Type B pancreatic cell (in vitro differentiated cells): ENCODE results near the gene ARHGAP15. TPM values are rescaled to one million over a fixed set of nuclear protein-coding genes. Genes with fewer than 3 reads are reported as not detected.

ENCODE experiments used
- DNase-seq: peaks from one replicate; pipeline ENCODE4 v3.0.0; 2021; ENCODE audit warnings: mixed read lengths; ENCODE audit not compliant: unreplicated experiment; ENCODE audit errors: extremely low spot score
- H3K27ac Mint-ChIP-seq: 2 replicates; pipeline ENCODE4 v1.8.0; 2021; ENCODE audit warnings: mild to moderate bottlenecking, mixed read lengths
- H3K27me3 Mint-ChIP-seq: 2 replicates; pipeline ENCODE4 v1.8.0; 2021; ENCODE audit warnings: mixed read lengths
- H3K36me3 Mint-ChIP-seq: 2 replicates; pipeline ENCODE4 v1.8.0; 2021; ENCODE audit warnings: mixed read lengths
- H3K4me1 Mint-ChIP-seq: one replicate; pipeline ENCODE4 v1.8.0; 2021; ENCODE audit warnings: mixed read lengths; ENCODE audit not compliant: unreplicated experiment
- H3K4me3 Mint-ChIP-seq: 2 replicates; pipeline ENCODE4 v1.8.0; 2021; ENCODE audit warnings: mild to moderate bottlenecking, mixed read lengths
- H3K9me3 Mint-ChIP-seq: 2 replicates; pipeline ENCODE4 v1.8.0; 2021; ENCODE audit warnings: mixed read lengths
- total RNA-seq: library from RNA; stranded (reverse); gene quantifications from 2 replicates; pipeline ENCODE4 v1.2.1, GENCODE V29; 2021; ENCODE audit warnings: low replicate concordance
- TF ChIP-seq, protein P1 (sequence below): fragments of 200-600 bp; sonication (generic); conservative IDR thresholded peaks from 2 replicates; pipeline ENCODE4 v1.5.0; 2021; ENCODE audit warnings: antibody characterized with exemption, mild to moderate bottlenecking

Gene ARHGAP15
- total RNA-seq, 1 donor from 2014 or later = not detected

DNA sequence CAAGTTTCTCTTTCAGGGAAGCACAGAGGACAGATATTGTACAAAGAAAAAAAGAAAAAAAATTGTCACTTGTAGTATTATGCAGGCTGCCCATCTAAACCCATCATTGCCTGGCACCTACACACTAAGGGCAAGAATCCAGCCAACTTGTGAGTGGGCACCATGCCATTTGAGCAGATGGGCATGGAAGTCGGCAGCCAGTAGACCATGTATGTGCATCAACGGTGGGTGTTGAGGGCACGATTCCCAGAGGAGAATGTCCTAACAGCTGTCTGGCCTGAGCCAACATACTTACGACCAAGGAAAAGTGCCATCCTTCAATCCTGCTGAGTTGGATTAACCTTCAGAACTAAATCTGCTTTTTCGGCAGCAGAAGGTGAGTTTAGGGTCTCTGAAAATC lies 63.9 kb downstream of the ARHGAP15 start:
- no peak for DNase-seq
- H3K27me3 Mint-ChIP-seq = no peaks in the 10 kb centered on the region
- no peak overlapping the region for H3K27ac Mint-ChIP-seq
- TF ChIP-seq, protein P1, sequence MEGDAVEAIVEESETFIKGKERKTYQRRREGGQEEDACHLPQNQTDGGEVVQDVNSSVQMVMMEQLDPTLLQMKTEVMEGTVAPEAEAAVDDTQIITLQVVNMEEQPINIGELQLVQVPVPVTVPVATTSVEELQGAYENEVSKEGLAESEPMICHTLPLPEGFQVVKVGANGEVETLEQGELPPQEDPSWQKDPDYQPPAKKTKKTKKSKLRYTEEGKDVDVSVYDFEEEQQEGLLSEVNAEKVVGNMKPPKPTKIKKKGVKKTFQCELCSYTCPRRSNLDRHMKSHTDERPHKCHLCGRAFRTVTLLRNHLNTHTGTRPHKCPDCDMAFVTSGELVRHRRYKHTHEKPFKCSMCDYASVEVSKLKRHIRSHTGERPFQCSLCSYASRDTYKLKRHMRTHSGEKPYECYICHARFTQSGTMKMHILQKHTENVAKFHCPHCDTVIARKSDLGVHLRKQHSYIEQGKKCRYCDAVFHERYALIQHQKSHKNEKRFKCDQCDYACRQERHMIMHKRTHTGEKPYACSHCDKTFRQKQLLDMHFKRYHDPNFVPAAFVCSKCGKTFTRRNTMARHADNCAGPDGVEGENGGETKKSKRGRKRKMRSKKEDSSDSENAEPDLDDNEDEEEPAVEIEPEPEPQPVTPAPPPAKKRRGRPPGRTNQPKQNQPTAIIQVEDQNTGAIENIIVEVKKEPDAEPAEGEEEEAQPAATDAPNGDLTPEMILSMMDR = no peak
- no peaks in the 10 kb centered on the region for H3K36me3 Mint-ChIP-seq
- no peaks in the 10 kb centered on the region for H3K4me1 Mint-ChIP-seq
- no peaks in the 10 kb centered on the region for H3K9me3 Mint-ChIP-seq
- H3K4me3 Mint-ChIP-seq = no peak overlapping the region

DNA sequence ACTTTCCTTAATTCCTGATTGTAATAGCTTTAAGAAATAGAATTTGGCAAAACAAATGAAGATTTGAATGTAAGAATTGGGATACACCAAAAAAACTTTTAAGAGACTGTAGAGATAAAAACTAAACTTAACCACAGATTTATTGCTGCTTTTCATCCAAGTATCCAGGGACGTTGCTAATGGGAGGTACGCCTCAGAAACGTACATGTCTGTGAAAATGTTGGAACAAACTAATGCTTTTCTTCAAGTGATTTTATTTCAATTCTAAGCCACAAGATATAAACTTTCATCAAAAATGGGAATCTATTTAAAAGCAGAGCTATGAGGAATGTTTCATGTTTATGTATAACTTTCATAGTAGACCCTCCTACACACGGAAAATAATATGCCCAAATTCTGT lies 66.3 kb downstream of the ARHGAP15 start:
- no peaks in the 10 kb centered on the region for H3K4me1 Mint-ChIP-seq

GRCh38 chr2:143204062-143204461 lies 74.8 kb downstream of the ARHGAP15 start:
- DNase-seq = no peak
- H3K27me3 Mint-ChIP-seq = no peaks in the 10 kb centered on the region
- H3K9me3 Mint-ChIP-seq = no peaks in the 10 kb centered on the region
- H3K4me3 Mint-ChIP-seq = no peak overlapping the region
- H3K36me3 Mint-ChIP-seq = no peaks in the 10 kb centered on the region
- H3K4me1 Mint-ChIP-seq = no peaks in the 10 kb centered on the region
- TF ChIP-seq, protein P1 = no peak
- H3K27ac Mint-ChIP-seq = no peak overlapping the region

More for the DNA sequence above, 66.3 kb downstream of the ARHGAP15 start:
- H3K27me3 Mint-ChIP-seq = no peaks in the 10 kb centered on the region
- no peaks in the 10 kb centered on the region for H3K36me3 Mint-ChIP-seq
- no peaks in the 10 kb centered on the region for H3K9me3 Mint-ChIP-seq
- no peak overlapping the region for H3K27ac Mint-ChIP-seq
- H3K4me3 Mint-ChIP-seq = no peak overlapping the region
- TF ChIP-seq, protein P1 = no peak
- no peak for DNase-seq

DNA sequence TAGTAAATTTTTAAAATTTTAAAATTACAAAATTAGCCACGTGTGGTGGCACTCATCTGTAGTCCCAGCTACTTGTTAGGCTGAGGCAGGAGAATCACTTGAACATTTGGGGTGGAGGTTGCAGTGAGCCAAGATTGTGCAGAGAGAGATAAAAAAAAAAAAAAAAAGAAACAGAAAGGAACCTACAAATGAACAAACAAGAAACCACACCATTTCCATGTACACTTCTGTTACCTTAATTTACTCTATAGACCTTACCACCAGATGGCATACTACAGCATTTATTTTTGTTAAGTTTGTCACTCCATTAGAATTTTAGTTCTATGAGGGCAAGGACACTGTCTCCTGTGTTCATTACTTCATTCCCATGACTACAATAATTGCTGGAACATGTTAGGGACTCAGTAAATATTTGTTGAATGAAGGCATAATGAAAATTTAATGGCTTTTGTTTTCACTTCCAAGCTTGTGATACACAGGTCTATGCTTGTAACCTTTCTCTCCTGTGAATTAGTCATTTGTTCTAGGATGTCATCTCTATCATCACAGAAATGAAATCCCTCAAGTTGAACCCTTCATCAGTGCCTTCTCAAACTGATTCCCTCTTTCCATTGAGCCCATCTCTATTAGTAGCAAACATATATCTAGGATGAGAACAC lies 76.0 kb downstream of the ARHGAP15 start:
- no peaks in the 10 kb centered on the region for H3K4me1 Mint-ChIP-seq
- H3K27ac Mint-ChIP-seq = no peak overlapping the region
- H3K9me3 Mint-ChIP-seq = no peaks in the 10 kb centered on the region
- H3K36me3 Mint-ChIP-seq = no peaks in the 10 kb centered on the region
- H3K27me3 Mint-ChIP-seq = no peaks in the 10 kb centered on the region
- TF ChIP-seq, protein P1 = peak; percentile 57
- H3K4me3 Mint-ChIP-seq = no peak overlapping the region
- DNase-seq = no peak

- H3K4me1 Mint-ChIP-seq = no peaks in the 10 kb centered on the region
- no peaks in the 10 kb centered on the region for H3K27me3 Mint-ChIP-seq
- H3K36me3 Mint-ChIP-seq = no peaks in the 10 kb centered on the region
- TF ChIP-seq, protein P1 = no peak
- H3K27ac Mint-ChIP-seq = no peak overlapping the region
- no peak for DNase-seq
- H3K9me3 Mint-ChIP-seq = no peaks in the 10 kb centered on the region
- H3K4me3 Mint-ChIP-seq = no peak overlapping the region
Measured at GRCh38 chr2:143209570-143210445, 80.6 kb downstream of the ARHGAP15 start.
